GM19099 (cell line): ENCODE data around the gene SHB.

ENCODE experiments used
- POLR2A ChIP-seq: IDR thresholded peaks from 3 replicates; pipeline ENCODE4 v1.6.1; 2011; ENCODE audit warnings: low read depth; ENCODE audit not compliant: insufficient read length; ENCODE audit errors: extremely low read depth

Gene SHB

GRCh38 chr9:37914154-37914551 lies 154.9 kb downstream of the SHB start:
- TF ChIP-seq POLR2A = no peak

DNA sequence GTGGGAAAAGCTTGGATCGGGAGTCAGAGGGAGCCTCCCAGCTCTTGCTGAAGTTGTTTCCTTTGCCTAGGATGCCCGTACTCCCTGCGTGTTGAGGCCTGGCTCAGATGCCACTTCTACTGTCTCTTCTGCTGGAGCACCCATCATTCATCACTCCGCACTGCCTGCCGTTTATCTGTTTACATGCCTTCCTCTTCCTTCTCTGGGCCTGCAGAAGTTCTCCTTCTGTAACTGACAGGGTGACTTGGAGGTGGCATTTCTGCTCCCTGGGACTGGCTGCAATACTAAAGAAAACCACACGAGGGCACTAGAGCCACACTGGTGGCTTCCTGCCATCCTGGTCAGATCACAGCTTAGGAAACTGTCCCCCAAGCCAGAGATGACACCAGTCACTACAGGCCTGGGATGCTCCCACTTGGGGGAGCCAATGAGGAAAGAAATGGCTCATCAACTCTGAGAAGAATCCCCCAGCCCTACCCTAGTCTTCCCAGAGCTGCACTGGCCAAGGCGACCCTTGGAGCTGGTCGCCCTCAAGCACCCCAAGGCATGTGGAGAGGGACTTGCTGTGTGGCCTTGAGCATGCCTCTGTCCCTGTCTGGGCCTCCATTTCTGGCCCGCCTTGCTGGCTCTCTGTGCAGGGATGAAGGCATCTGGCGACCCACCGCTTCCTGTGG lies 155.4 kb downstream of the SHB start:
- no peak for TF ChIP-seq POLR2A

DNA sequence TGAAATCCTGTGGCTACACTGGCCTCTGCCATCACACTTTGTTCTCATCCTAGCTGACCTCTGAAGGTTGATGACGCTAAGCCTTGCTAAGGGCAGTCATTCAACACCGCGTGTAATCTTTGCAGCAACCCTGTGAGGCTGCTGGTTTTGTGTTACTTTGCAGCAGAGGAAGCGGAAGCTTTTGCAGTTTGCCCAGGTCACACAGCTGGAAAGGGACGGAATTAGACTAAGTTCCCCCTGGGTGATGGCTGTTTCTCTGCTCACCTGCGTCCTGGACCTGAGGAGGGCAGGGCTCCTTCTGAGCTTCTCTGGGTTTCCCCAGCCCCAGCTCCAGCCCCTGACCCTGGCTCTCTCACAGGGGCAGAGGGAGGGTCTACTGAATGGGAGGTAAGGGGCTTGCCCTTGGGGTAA lies 157.8 kb downstream of the SHB start:
- TF ChIP-seq POLR2A = no peak

- TF ChIP-seq POLR2A = no peak
Observed at GRCh38 chr9:37910271-37910670, 158.8 kb downstream of the SHB start.

DNA sequence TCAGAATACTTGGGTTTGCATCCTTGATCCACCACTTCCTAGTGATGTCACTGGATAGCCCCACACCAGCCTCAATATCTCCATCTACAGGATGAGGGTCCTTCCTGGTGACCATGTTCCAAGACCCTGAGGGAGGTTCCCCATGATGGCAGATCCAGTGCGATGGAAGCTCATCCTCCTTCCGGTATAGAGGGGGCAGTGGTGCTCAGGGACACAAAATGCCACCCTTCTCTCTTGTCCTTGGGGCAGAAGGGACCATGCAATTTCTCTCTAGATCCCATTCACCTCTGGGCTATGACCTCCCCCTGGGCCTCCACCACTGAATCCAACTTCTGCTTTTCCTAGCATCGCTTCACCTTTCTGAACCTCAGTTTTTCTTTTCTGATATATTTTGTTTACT lies 159.7 kb downstream of the SHB start:
- TF ChIP-seq POLR2A = no peak

- TF ChIP-seq POLR2A = no peak
Observed at GRCh38 chr9:37908698-37909186, 160.3 kb downstream of the SHB start.

DNA sequence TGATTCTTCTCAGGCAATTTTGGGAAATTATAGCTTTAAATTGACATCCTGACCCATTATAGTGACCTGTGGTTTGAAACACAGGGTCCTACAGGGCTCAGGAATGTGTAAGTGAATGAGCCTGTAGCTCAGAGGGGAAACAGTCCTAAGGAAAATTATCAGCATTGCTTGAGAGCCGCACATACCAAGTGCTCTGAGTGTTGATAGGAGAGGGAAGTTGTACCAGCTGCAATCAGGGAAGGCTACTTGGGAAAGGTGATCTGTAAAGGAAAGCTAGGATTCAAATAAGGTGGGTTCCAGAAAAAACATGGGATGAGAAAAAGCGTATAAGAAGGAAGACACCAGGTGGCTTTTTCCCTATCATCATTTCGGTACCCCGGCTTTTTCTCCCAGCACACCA lies 160.7 kb downstream of the SHB start:
- no peak for TF ChIP-seq POLR2A

DNA sequence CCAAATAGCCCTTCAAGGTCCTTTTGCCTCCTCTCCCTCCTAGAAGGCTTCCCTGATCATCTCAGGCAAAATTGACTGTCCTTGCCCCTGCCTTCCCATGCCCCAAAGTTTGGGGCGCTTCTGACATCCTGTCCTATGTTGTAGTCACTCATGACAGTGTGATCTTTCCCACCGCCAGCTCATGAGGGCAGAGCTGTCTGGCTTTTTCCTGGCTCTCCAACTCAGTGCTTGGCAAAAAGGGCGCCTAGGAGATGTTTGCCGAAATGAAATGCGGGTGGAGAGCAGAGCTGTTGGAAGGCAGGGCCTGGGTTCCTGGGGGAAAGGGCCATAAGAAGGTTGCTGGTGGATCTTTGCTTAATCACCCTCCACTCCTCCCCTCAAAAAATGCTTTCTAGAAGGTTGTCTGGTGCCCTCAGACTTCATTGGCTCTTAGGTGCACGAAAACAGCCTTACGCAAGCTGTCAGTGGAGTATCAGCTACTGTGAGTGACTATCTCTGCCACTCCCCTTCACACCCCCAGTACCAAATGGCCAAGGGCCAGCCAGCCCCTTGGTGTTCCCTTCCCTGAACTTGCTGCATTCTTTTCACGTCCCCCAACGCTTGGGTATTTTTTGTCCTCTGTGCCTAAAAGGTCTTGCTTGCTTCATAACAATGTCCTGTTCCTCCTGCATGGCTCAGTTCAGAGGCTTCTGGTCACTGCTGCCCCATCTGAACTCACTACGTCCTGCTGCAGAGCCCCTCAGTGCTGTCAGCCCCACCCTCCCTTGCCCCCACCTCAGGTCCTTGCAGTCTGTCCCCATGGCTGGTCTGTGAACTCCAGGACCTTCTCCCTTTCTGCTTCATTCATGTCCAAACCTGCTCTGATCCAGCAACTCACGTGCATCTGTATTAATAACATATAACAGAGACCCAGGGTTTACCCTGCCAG lies 162.5 kb downstream of the SHB start:
- no peak for TF ChIP-seq POLR2A

GRCh38 chr9:37905776-37906175 lies 163.3 kb downstream of the SHB start:
- TF ChIP-seq POLR2A = no peak

- TF ChIP-seq POLR2A = no peak
Observed at GRCh38 chr9:37905131-37905505, 163.9 kb downstream of the SHB start.

GRCh38 chr9:37904445-37905130 lies 164.4 kb downstream of the SHB start:
- TF ChIP-seq POLR2A = no peak

GRCh38 chr9:37903647-37904444 lies 165.2 kb downstream of the SHB start, which contains the start of gene SLC25A51:
Gene SLC25A51 (minus strand): TSS chr9:37904127. CDS start chr9:37888550, 15,577 bp downstream.
- peak; percentile 81 for TF ChIP-seq POLR2A

- TF ChIP-seq POLR2A = no peak
Observed at GRCh38 chr9:37902796-37903646, 166.0 kb downstream of the SHB start.

DNA sequence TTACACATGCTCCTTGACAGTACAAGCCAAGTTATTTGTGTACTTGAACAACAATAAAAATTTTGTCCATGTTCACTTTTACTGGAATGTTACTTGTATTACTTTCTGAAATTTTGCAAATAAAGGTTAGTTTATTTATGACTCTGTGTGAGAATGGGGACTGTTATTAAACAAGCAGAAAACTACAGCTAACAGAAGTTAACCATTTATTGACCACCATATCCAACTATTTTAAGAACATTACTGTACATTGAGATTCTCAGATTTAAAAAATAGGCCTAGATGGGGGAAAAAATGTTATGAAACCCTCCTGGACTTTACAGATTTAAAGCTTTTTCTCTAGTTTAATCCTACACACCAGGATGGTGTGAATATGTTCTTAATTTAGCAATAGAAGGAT lies 166.9 kb downstream of the SHB start:
- TF ChIP-seq POLR2A = no peak

GRCh38 chr9:37899041-37899440 lies 170.0 kb downstream of the SHB start:
- TF ChIP-seq POLR2A = no peak
